ENCODE results near the gene RP9. TPM values are rescaled to one million over a fixed set of nuclear protein-coding genes. Genes with fewer than 3 reads are reported as not detected.

Gene RP9
- total RNA-seq, 1 donor from 2014 or later, result 29.6 TPM

DNA sequence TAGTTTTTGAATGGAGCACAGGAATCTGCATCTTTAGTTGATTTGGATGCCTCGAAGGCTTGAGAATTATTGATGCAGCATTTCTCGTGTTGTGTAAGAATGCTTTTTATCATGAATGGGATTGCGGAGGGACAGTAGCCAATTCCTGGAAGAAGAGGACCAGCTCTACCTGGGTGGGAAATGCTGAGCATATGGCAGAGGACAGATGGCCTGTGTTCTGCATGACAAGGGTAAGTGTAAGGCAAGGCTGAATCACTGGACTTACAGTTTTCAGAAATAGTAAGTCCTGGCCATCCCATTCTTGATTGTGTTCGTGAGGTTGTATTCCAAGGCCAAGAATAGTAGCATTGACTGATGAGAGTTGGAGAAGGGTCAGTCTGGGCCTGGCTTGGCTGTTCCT lies 15.9 kb downstream of the RP9 start:
- H3K9me3 Mint-ChIP-seq, result no peaks in the 10 kb centered on the region
- H3K4me3 Mint-ChIP-seq, result no peak overlapping the region
- H3K27ac Mint-ChIP-seq, result no peak overlapping the region
- ChIA-PET POLR2A (no interaction called here), CTCF (no interaction called here)
- H3K36me3 Mint-ChIP-seq (ENCODE audit: low read depth), result peaks cover 60% of the 10 kb centered on the region
- DNase-seq (no peak), ATAC-seq (ENCODE audit: low read depth) (no peak)
- H3K27me3 Mint-ChIP-seq, result no peaks in the 10 kb centered on the region
- intact Hi-C loops (cut with micrococcal nuclease), result no loop called here
- peaks cover 11% of the 10 kb centered on the region for H3K4me1 Mint-ChIP-seq
- no peak for TF ChIP-seq CTCF (IDR thresholded peaks at IDR 0.05)

GRCh38 chr7:33091641-33092191 lies 17.5 kb downstream of the RP9 start:
- H3K4me1 Mint-ChIP-seq, result peaks cover 9% of the 10 kb centered on the region
- intact Hi-C loops (cut with micrococcal nuclease), result no loop called here
- H3K4me3 Mint-ChIP-seq, result no peak overlapping the region
- ChIA-PET CTCF (no interaction called here), POLR2A (no interaction called here)
- DNase-seq, result no peak
- no peaks in the 10 kb centered on the region for H3K27me3 Mint-ChIP-seq
- ATAC-seq (ENCODE audit: low read depth), result no peak
- no peak overlapping the region for H3K27ac Mint-ChIP-seq
- H3K9me3 Mint-ChIP-seq, result no peaks in the 10 kb centered on the region
- TF ChIP-seq CTCF (IDR thresholded peaks at IDR 0.05), result no peak
- H3K36me3 Mint-ChIP-seq (ENCODE audit: low read depth), result peaks cover 44% of the 10 kb centered on the region

GRCh38 chr7:33091111-33091531 lies 18.1 kb downstream of the RP9 start:
- ATAC-seq (ENCODE audit: low read depth) (no peak), DNase-seq (no peak)
- H3K27ac Mint-ChIP-seq, result no peak overlapping the region
- ChIA-PET CTCF (no interaction called here), POLR2A (interaction anchor here (0.7 kb wide), 1 partner anchor 15 kb away, joined by 4 read pairs; no protein-coding TSS in a partner anchor)
- H3K36me3 Mint-ChIP-seq (ENCODE audit: low read depth), result peaks cover 38% of the 10 kb centered on the region
- H3K9me3 Mint-ChIP-seq, result peaks cover 2% of the 10 kb centered on the region
- intact Hi-C loops (cut with micrococcal nuclease), result no loop called here
- TF ChIP-seq CTCF (IDR thresholded peaks at IDR 0.05), result no peak
- H3K4me1 Mint-ChIP-seq, result peaks cover 9% of the 10 kb centered on the region
- no peaks in the 10 kb centered on the region for H3K27me3 Mint-ChIP-seq
- no peak overlapping the region for H3K4me3 Mint-ChIP-seq

- peaks cover 3% of the 10 kb centered on the region for H3K9me3 Mint-ChIP-seq
- DNase-seq, result no peak
- CTCF ChIA-PET, result no interaction called here
- intact Hi-C loops (cut with micrococcal nuclease), result no loop called here
- POLR2A ChIA-PET, result no interaction called here
- H3K36me3 Mint-ChIP-seq (ENCODE audit: low read depth), result peaks cover 22% of the 10 kb centered on the region
- no peak overlapping the region for H3K4me3 Mint-ChIP-seq
- no peak overlapping the region for H3K27ac Mint-ChIP-seq
- peaks cover 9% of the 10 kb centered on the region for H3K4me1 Mint-ChIP-seq
- no peak for TF ChIP-seq CTCF (IDR thresholded peaks at IDR 0.05)
- no peaks in the 10 kb centered on the region for H3K27me3 Mint-ChIP-seq
- ATAC-seq (ENCODE audit: low read depth), result no peak
Measured at GRCh38 chr7:33089142-33089541, 20.1 kb downstream of the RP9 start.

- H3K27me3 Mint-ChIP-seq, result no peaks in the 10 kb centered on the region
- peaks cover 3% of the 10 kb centered on the region for H3K9me3 Mint-ChIP-seq
- no peak overlapping the region for H3K4me3 Mint-ChIP-seq
- no peak for TF ChIP-seq CTCF (IDR thresholded peaks at IDR 0.05)
- peaks cover 9% of the 10 kb centered on the region for H3K4me1 Mint-ChIP-seq
- DNase-seq (no peak), ATAC-seq (ENCODE audit: low read depth) (no peak)
- peaks cover 9% of the 10 kb centered on the region for H3K36me3 Mint-ChIP-seq (ENCODE audit: low read depth)
- H3K27ac Mint-ChIP-seq, result no peak overlapping the region
- POLR2A ChIA-PET, result no interaction called here
- CTCF ChIA-PET, result no interaction called here
- intact Hi-C loops (cut with micrococcal nuclease), result no loop called here
Measured at GRCh38 chr7:33087858-33088257, 21.3 kb downstream of the RP9 start.

Measured in activated B cell treated with CpG ODN at 0.5 μM for 24 hours (primary cell).